Measurements from ENCODE around the gene RSBN1.
A peak's percentile ranks its signal among the peaks of the same experiment; 100 is the strongest.
"Not testable (repeated sequence)": the region's sequence is repeated elsewhere in the genome, so short reads cannot be mapped to it uniquely, and the experiment has no call there.

RSBN1 gene

DNA sequence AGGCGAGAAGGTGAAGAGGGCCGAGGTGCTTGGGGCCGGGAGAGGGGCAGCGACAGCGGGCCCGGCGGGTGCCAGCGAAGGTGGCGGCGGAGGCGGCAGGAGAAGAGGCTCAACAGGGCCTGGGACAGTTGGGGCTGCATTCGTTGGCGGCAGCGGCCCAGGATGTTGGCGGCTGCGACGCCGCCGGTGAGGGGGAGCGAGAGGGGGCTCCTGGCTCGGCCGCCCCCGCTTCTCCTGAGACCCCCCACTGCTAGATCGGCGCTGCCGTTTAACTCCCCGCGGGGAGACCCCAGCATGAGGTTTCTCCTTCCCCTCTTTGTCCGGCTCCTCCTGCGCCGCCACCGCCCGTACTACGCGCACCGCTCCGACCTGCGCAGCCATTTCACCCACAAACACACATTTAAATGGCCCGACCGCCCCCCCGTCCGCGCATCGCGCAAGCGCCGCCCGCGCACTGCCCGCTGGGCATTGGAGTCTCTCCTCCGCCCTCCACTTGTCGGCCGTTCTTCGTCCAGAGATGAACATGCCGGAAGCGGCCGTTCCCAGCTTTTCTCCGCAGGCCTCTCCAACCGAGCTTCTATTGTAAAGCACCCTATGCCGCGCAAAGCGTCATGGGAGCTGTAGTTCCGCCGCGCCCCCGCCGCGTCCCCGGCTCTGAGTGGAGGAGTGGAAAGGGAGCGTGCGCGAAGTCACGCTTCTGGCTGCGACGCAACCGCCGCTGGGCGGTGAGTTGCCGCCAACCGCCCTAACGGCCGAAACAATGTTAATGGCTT is at the start of gene RSBN1:
Gene RSBN1 (minus strand): TSS at position 589 of the 773 bp plus-strand sequence. CDS start 64 bp downstream, at position 525.
- peak; percentile 95 for DNase-seq

DNA sequence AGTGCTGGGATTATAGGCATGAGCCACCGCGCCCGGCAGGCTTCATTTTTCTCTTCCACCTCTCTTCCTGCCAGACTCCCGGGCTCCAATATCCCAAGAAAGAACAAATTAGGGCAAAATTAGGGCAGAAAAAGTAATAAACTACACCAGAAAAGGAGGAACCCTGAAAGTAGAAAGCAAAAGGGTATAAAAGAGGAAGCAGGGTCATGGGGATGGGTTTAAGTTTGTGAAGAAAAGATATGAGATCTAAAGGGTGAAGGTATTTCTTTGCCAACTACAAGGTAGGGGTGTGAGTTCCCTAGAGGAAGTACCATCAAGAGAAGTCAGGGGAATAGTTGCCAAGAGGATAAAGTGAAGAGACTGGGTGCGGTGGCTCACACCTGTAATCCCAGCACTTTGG is 49.4 kb upstream of the RSBN1 start:
- no peak for DNase-seq

DNA sequence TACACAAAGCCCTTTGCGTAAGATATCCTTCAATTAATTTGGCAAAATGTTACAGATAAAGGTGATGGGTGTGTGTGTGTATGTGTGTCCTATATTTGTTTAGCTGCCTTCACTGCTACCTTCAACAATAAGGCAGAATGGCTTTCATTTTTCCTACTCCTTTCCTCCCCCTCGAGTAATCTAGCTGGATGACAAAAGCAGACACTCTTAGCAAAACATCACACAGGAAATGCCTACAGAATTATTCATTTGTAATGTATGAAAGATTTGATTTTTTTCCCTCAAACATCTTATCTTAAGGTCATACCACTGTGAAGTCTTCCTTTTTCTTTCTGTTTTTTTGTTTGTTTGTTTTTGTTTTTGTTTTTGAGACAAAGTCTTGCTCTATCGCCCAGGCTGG is 48.6 kb upstream of the RSBN1 start:
- no peak for DNase-seq

DNA sequence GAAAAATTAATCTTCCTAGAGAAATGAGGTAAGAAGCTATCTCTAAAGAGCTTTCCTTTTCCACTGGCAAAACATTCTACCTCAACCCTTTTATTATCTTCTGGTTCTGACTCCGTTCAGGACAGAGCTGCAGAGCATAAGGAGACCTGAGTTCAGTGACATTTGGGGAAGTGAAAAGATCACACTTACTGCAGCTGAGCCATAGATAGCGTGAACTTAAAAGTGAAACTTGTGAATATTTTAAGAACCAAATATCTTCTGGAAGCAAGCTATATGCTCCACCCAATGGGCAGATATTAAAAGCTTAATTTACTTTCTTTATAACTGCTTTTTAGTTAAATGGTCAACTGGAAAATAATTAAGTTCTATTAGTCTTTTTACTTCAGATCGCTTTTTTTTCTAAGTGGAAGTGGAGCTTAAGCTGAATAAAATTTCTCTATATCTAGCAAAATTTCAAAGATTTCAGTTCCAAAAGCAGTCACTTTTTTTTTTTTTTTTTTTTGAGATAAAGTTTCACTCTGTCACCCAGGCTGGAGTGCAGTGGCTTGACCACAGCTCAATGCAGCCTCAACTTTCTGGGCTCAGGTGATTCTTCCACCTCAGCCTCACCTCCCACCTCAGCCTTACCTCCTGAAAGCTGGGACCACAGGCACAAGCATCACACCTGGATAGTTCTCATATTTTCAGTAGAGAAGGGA is 47.4 kb upstream of the RSBN1 start:
- peak; percentile 40 for DNase-seq

DNA sequence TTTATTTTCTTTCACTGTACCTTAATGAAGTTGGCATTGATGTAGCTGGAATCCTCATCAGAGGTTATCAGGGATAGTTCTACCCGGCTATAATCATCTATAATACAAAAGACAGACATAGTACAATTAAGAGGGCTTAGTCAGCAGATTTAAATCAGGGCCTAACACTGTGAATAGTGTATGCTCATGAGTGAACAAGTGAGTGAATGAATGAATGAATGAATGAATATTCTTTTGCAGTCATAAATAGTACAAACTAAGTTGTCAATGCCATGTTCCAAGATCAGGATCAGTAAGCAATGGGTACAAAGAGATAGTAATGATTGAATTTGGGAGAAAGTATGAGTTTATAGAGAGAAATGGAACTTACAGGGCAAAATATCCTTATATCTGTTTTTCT is 46.7 kb upstream of the RSBN1 start:
- DNase-seq: no peak

DNA sequence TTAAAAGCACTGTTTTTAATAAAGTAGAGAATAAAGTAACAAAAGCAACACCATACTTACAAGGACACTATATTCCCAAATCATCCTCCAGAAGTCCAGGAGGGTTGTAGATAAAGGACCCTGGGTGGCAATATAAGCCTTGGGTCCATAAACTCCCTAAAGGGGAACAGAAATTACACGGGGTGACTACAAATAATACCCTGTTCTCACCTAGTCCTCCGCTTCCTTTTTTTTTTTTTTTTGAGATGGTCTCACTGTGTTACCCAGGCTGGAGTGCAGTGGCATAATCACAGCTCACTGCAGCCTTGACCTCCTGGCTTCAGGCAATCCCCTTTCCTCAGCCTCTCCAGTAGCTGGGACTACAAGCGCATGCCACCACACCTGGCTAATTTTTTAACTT is 46.1 kb upstream of the RSBN1 start:
- no peak for DNase-seq

DNA sequence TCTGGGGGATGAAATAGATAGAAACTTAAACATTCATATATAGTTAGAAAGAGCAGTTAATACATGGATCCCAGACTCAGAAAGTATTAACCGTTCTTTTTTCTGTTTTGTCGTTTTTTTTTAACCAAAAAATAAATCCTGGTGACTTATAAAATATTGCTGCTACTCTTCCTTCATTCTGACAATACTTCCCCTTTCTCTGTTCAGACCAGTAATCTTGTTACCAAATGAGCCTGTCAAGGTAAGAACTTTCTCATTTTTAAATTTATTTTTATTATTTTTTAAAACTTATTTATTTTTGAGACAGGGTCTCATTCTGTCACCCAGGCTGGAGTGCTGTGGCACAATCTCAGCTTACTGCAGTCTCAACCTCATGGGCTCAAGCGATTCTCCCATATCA is 45.5 kb upstream of the RSBN1 start:
- no peak for DNase-seq

DNA sequence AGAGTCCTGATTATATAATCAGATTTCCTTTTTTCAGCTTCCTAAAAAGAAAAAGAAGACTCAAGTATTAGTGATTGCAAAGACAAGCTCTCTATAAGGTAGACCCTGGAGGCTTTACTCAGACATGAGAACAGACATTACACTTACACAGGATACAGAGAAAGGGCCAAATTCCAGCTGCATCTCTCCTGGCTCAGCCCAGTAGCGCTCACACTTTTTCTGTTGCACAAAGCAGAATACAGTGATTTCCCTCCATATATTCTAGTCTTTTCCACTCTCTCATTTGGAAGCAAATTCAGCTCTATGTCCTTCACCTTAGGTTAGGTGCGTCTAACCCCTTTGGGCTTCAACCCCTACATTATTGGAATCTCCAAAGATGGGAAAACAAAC is 44.1 kb upstream of the RSBN1 start:
- no peak for DNase-seq

DNA sequence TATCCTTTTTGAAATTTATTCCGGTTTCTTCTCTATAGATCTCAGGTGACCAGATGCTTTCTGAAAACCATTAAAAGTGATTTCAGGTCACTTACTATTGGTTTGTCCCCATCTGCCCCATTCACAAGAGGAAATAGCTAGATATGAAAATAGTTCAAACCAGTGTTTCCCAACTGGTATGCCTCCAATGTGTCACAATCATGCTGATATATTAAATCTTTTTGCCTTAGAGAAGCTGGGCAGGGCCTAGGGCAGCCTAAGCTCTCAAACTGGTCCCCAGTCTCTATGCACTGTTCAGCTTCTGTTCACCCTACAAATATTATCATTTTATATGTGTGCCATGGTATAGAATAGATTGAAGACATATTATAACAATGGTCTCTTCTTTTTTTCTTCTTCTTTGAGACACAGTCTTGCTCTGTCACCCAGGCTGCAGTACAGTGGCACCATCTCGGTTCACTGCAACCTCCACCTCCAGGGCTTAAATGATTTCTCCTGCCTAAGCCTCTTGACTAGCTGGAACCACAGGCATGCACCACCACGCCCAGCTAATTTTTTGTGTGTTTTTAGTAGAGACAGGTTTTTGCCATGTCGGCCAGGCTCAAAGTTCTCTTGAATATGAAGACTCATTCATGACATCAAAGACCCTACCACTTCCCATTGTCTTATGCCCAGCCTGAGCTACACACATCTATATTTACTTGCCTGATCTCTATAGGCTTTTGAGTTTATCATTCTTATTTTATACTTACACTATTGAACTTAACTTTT is 43.5 kb upstream of the RSBN1 start:
- DNase-seq: no peak

DNA sequence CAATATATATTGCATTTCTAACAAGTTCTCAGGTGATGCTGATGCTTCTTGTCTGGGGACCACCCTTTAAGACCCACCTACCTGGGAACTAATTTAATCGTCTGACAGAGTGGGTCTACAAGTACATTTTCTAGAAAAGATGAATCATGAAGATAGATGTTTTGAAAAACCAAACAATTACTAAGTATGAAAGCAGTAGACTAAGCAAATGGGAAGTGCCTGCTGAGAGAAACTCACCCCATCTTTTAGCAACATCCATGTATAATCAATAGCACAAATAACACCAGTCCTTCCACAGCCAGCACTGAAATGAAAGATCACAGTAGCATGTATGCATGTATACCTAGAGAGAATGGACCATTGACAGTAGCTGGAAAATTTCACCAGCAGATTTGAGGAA is 42.0 kb upstream of the RSBN1 start:
- DNase-seq: no peak

DNA sequence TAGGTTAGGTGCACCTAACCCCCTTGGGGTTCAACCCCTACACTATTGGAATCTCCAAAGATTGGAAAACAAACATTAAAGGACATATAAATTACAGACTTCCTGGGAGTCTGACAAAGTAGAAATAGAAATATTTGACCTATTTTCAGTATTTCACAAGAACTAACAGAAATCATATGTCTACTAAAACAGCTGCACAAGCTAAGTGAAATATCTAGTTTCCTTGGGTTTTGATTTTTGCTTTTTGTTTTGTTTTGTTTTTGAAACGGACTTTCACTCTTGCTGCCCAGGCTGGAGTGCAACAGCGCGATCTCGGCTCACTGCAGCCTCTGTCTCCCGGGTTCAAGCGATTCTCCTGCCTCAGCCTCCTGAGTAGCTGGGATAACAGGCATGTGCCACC is 40.4 kb upstream of the RSBN1 start:
- DNase-seq: not testable (repeated sequence)

DNA sequence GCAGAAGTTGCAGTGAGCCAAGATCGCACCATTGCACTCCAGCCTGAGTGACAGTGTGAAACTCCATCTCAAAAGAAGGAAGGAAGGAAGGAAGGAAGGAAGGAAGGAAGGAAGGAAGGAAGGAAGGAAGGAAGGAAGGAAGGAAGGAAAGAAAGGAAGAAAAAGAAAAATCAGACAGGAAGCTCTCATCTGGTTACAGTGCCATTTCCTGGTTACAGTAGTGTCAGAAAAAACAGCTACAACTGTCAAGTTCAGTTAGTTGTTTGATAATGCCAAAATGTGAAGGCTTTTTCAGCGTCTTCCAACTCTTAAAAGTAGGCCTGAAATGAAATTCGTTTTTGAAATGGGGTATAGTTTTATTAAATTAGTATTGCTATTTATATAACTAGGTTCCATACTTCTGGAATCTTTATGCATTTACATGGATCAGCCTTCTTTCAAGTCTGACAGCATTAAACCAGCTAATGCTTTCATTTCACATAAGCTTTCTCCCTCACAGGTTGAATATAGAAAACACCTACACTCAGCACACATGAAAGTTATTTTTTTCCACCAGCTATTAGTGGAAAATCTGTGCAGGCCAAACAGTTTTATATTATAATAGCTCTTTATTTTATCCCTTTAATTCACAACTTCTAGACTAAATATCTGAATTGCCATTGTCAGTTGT is 38.0 kb upstream of the RSBN1 start:
- no peak for DNase-seq

DNA sequence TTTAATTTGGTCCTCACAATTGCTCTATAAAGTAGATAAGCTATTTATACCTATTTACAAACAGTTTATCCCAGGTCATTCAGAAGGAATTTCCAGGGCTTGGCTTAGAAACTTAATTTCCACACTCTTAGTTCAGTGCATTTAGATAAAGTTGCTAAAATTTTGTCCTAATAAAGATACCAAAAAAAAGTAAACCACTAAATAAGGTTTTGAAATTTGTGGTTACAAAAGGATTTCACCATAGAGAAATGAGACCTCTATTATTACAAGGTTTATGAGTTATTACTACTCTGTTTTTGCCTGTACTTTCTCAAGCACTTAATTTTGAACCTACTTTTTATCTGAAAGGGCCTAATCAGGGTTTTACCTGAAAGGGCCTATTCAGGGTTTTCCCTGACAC is 36.8 kb upstream of the RSBN1 start:
- no peak for DNase-seq

DNA sequence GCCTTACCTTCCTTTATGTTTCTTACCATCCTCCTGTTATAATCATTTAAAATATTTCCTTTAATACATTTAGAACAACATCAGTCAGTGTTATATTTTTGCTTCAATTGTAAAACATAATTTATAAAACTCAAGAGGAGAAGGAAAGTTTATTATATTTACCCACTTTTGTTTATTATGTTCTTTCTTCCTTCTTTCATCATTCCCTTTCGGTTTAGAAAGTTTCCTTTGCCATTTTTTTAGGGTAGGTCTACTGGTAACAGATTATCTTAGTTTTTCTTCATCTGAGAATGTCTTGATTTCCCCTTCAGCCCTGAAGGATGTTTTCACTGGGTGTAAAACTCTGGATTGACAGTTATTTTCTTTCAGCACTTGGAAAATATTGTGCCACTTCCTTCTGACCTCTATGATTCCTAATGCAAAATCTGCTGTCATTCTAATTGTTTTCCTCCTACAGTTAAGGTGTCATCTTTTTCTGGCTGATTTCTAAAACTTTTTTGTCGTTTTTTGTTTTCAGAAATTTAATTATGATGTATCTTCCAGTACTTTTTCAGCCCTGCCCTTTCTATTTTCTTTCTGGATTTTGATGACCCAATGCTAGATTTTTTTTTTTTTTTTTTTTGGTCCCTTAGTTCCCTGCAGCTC is 34.2 kb upstream of the RSBN1 start:
- DNase-seq: no peak

DNA sequence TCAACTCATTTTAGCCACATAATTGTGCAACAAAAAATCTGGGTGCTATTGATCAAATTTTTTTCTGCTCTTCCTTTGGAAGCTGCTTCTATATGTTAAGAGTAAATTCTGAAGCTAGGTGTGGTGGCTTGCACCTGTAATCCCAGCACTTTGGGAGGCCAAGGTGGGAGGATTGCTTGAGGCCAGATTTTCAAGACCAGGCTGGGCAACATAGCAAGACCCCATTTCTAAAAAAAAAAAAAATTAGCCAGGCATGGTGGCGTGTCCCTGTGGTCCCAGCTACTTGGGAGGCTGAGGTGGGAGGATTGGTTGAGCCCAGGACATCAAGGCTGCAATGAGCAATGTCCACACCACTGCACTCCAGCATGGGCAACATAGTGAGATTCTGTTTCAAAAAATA is 24.3 kb upstream of the RSBN1 start:
- DNase-seq: no peak

DNA sequence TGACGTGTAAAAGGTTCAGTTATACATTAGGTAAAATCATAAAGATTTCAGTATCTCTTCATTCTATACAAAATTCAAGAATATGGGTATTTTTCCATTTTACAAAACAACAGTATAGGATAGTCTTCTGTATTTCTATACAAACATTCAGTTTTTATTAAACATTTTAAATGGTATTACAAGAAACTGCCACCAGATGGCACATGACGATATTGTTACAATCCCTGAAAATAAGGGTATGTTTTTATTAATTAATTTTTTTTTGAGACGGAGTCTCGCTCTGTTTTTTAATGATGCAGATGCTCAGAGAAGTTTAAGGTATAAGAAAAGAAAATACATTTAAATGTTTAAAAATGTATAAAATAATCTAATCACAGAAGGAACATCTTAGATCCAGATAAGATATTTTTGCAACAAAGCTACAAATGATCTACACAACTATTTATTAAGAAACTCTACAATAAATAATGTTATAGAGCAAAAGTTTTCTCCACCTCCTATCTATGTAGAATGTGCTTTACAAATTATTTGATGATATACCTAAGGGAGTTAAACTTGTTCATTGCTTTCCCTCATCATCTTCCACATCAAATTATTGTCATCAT is 23.5 kb upstream of the RSBN1 start:
- DNase-seq: peak; percentile 23

DNA sequence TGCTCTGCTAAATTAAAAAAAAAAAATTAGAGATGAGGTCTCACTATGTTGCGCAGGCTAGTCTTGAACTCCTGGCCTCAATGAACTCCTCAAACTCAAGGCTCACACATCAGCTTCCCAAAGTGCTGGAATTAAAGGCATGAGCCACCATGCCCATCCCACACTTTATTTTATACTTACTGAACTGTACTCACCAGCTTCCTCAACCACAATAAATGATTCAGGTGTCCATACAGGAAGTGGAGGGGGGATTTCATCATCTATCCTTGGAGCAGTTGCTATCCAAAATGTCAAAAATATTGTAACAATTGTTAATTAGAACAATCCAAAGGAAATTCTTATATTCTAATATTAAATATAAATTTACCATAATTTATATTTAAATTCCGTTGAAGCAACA is 22.4 kb upstream of the RSBN1 start:
- DNase-seq: no peak

DNA sequence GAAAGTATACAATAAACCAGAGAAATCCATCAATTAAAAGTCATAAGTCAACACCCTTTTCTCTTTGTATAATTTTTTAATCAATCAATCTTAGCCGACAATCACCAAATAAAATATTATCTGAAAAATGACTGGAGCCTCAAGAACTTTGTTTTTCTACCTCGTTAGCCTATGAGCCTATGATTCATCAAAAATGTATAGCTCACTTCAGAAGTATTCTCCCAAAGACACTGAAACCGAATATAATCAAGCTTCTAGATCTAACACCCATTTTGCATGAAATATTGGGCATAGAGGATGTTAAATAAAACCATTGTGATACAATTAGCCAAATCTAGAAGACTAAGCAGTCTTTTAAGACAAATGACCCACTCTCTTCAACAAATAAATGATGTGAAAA is 17.8 kb upstream of the RSBN1 start:
- DNase-seq: no peak

DNA sequence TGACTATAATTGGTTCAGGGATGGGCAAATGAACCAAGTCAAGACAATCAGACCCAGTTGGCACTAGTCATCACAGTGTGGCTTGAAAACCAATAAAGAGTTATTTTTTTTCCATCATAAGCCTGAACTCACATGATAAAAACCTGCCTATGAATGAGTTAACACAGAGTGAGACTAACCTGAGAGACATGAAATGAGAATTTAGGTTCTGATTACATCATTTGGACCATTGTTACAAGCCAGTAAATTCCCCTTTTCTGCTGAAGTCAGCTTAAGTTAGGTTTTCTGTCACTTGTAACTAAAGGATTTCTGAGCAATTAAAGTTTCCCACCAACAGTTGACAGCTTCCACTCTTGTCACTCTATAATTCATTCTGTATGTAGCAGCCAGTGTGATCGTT is 9.6 kb upstream of the RSBN1 start:
- no peak for DNase-seq

DNA sequence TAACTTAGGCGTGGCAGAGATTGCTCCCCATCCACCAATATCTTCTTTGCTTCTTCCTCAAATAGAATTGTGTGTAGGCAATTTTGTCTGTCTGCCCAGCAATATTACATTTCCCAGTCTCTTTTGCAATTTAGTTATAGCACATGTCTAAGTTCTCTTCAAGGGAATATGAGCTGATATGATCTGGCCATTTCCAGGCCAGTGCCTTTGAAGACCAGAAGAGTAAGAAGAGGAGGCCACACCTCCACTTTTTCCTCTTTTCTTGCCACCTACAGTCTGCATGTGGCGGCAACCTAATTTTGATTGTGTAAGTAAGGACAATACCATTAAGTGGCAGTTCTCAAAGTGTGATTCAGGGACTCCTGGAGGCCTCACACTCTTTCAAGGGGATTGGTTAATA is 6.3 kb upstream of the RSBN1 start:
- DNase-seq: no peak

DNA sequence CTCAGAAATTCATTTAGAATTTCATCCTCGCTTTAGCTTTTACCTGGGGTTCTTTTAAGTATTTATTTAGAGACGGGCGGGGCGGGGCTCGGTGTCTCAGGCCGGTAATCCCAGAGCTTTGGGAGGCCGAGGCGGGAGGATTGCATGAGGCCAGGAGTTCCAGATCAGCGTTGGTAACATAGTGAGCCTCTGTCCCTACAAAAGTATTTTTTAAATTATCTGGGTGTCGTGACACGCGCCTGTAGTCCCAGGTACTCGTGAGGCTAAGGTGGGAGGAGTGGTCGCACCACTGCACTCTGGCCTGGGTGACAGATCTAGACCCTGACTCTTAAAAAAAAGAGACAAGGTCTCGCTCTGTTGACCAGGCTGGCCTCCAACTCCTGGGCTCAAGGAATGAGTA is 942 bp upstream of the RSBN1 start:
- DNase-seq: no peak

DNA sequence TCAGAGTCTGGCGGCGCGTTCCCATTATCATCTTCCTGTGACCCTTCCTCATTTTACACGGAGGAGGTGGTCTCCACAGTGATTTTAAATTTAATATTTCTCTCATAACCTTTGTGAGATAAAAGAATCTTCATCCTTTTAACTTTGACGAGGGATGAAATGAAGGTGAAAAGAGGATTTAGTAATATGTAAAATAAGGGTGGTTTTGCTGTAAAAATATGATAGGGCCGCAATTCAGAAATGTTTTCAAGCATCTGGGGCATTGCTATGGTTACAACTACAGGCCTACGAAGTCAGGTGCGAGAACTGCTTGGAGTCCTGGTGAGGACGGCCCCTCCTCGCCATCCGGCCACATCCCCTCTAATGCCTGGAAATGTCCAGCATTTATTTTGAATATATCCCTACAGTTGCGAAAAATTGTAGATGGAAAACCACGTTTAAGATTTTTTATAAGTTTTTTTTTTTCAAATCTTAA is 422 bp upstream of the RSBN1 start:
- DNase-seq: no peak
